Measurements from ENCODE around the gene TMEM147.

DNA sequence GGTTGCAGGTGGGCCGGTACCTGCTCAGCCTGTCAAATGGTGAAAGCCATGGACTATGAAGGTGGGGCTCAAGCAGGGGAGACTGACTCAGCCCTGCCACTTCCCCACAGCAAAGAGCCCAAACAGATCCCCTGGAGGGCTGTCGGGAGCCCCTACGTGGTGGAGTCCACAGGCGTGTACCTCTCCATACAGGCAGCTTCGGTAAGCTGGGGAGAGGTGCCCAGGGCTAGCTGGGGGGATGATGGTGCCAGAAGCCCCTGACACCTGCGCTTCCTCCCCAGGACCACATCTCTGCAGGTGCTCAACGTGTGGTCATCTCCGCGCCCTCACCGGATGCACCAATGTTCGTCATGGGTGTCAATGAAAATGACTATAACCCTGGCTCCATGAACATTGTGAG lies 3.2 kb upstream of the TMEM147 start:
- no peak for TF ChIP-seq POLR2AphosphoS5 (IDR thresholded peaks at IDR 0.05)
- TF ChIP-seq, protein P1, sequence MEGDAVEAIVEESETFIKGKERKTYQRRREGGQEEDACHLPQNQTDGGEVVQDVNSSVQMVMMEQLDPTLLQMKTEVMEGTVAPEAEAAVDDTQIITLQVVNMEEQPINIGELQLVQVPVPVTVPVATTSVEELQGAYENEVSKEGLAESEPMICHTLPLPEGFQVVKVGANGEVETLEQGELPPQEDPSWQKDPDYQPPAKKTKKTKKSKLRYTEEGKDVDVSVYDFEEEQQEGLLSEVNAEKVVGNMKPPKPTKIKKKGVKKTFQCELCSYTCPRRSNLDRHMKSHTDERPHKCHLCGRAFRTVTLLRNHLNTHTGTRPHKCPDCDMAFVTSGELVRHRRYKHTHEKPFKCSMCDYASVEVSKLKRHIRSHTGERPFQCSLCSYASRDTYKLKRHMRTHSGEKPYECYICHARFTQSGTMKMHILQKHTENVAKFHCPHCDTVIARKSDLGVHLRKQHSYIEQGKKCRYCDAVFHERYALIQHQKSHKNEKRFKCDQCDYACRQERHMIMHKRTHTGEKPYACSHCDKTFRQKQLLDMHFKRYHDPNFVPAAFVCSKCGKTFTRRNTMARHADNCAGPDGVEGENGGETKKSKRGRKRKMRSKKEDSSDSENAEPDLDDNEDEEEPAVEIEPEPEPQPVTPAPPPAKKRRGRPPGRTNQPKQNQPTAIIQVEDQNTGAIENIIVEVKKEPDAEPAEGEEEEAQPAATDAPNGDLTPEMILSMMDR (IDR thresholded peaks at IDR 0.05), result no peak
